Keratinocyte (primary cell): ENCODE measurements around the gene SLC4A2. TPM values are rescaled to one million over a fixed set of nuclear protein-coding genes. Genes with fewer than 3 reads are reported as not detected.

ENCODE experiments used
- DNase-seq: peaks from one replicate; pipeline ENCODE4 v3.0.0-alpha.2; 2011; ENCODE audit warnings: low read depth, missing footprints, low spot score
- FAIRE-seq: peaks from 2 replicates; lab custom pipeline; 2011; peaks lifted over from hg19 to GRCh38; lab: Jason Lieb, UNC
- H2AFZ ChIP-seq: 2 replicates; pipeline ENCODE4 v1.6.0; 2012; ENCODE audit warnings: low read length, control low read depth, inconsistent platforms; ENCODE audit not compliant: control insufficient read depth
- H3K27ac ChIP-seq: 2 replicates; pipeline ENCODE4 v1.5.1; 2011; ENCODE audit warnings: low read length; ENCODE audit not compliant: control insufficient read depth, insufficient read depth
- H3K27me3 ChIP-seq: 3 replicates; pipeline ENCODE4 v1.6.0; 2011; ENCODE audit warnings: low read length; ENCODE audit not compliant: control insufficient read depth, insufficient read depth; ENCODE audit errors: extremely low read depth
- H3K36me3 ChIP-seq, 2 experiments: 2 replicates in 1 of 2; 3 replicates in 1 of 2; pipeline ENCODE4 v1.5.1; 2011; ENCODE audit warnings: low read length in 2 of 2, mild to moderate bottlenecking in 1 of 2; ENCODE audit not compliant: control insufficient read depth in 2 of 2, insufficient read depth in 2 of 2; ENCODE audit errors: extremely low read depth in 1 of 2
- H3K4me1 ChIP-seq: 3 replicates; pipeline ENCODE4 v1.5.1; 2011; ENCODE audit warnings: low read length; ENCODE audit not compliant: control insufficient read depth, insufficient read depth; ENCODE audit errors: extremely low read depth
- H3K4me2 ChIP-seq: 3 replicates; pipeline ENCODE4 v1.6.0; 2011; ENCODE audit warnings: low read depth, low read length; ENCODE audit not compliant: control insufficient read depth, insufficient read depth; ENCODE audit errors: extremely low read depth
- H3K4me3 ChIP-seq, 3 experiments: fragments of 200-600 bp in 1 of 3; sonication (generic) in 1 of 3; 2 replicates in 2 of 3; 3 replicates in 1 of 3; pipeline ENCODE4 v1.5.1; 2011 to 2016; ENCODE audit warnings: low read length in 3 of 3, mild to moderate bottlenecking in 3 of 3, control low read depth in 2 of 3, inconsistent platforms in 1 of 3, low read depth in 1 of 3, mixed read lengths in 1 of 3, mixed run types in 1 of 3, moderate library complexity in 1 of 3; ENCODE audit not compliant: control insufficient read depth in 2 of 3, insufficient read depth in 2 of 3; ENCODE audit errors: extremely low read depth in 1 of 3
- H3K79me2 ChIP-seq: 2 replicates; pipeline ENCODE4 v1.6.0; 2012; ENCODE audit warnings: low read length; ENCODE audit not compliant: control insufficient read depth, insufficient read depth
- H3K9ac ChIP-seq: 3 replicates; pipeline ENCODE4 v1.6.0; 2011; ENCODE audit warnings: low read length; ENCODE audit not compliant: control insufficient read depth, insufficient read depth; ENCODE audit errors: extremely low read depth
- H3K9me1 ChIP-seq: 3 replicates; pipeline ENCODE4 v1.6.0; 2011; ENCODE audit warnings: low read length; ENCODE audit not compliant: control insufficient read depth, insufficient read depth; ENCODE audit errors: extremely low read depth
- H3K9me3 ChIP-seq: 2 replicates; pipeline ENCODE4 v1.5.1; 2012; ENCODE audit warnings: low read depth, low read length; ENCODE audit not compliant: control insufficient read depth
- H4K20me1 ChIP-seq: 3 replicates; pipeline ENCODE4 v1.6.0; 2011; ENCODE audit warnings: low read length; ENCODE audit not compliant: control insufficient read depth, insufficient read depth; ENCODE audit errors: extremely low read depth
- CTCF ChIP-seq, 3 experiments: IDR thresholded peaks in 1 of 3; conservative IDR thresholded peaks in 1 of 3; optimal IDR thresholded peaks in 1 of 3; 2 replicates in 2 of 3; 3 replicates in 1 of 3; pipeline versions ENCODE3 to v1.5.1; 2011; ENCODE audit warnings: low read length in 3 of 3, mild to moderate bottlenecking in 3 of 3, moderate library complexity in 2 of 3, control low read depth in 1 of 3, inconsistent platforms in 1 of 3; ENCODE audit not compliant: insufficient read depth in 2 of 3; ENCODE audit errors: extremely low read depth in 1 of 3
- EZH2 ChIP-seq: IDR thresholded peaks from one replicate; pipeline ENCODE4 v1.6.1; 2012; ENCODE audit warnings: inconsistent platforms, mild to moderate bottlenecking, low read length, moderate library complexity
- dilution Hi-C: fragments of 300-500 bp; cut with MboI; formaldehyde crosslinking; loops from one replicate; pipeline ENCODE4 v1.7.0; 2020; ENCODE audit warnings: low sequenced_read_pairs; ENCODE audit not compliant: extremely low pct_ligation_motif_present
- polyA plus RNA-seq, 5 experiments: library from polyadenylated mRNA; depleted of rRNA in 3 of 5; stranded (reverse) in 3 of 5; stranded (forward) in 1 of 5; unstranded in 1 of 5; fragments of >200 nt; gene quantifications; 1 replicate in 1 of 5; 2 replicates in 3 of 5; 3 replicates in 1 of 5; pipeline versions ENCODE4 v1.2.1 to v1.2.3, GENCODE V29; 2011 to 2012; ENCODE audit warnings: missing spikeins in 2 of 5, low read depth in 1 of 5, low replicate concordance in 1 of 5

Gene SLC4A2
- polyA plus RNA-seq, 1 donor (not counting 4 experiments of a cell fraction or from before 2014, with no cell fraction given) = 33.8 TPM

- peaks cover 52% of the 10 kb centered on the region for H3K79me2 ChIP-seq
- no peaks in the 10 kb centered on the region for H3K9me3 ChIP-seq
- peaks cover 2% of the 10 kb centered on the region for H4K20me1 ChIP-seq
- H3K4me3 ChIP-seq = no peak overlapping the region
- peaks cover 0 to 2% of the 10 kb centered on the region in 2 experiments for H3K36me3 ChIP-seq
- dilution Hi-C loops = no loop called here
- H2AFZ ChIP-seq = no peak overlapping the region
- TF ChIP-seq EZH2 = no peak
- TF ChIP-seq CTCF (optimal IDR thresholded peaks at IDR 0.05 in 1 of 3, IDR thresholded peaks at IDR 0.05 in 1 of 3, conservative IDR thresholded peaks at IDR 0.05 in 1 of 3; ENCODE audit: extremely low read depth in 1 of 3, insufficient read depth in 2 of 3, low read length in 3 of 3) = no peak
- no peak for DNase-seq
- H3K4me1 ChIP-seq = peaks cover 8% of the 10 kb centered on the region
- no peak overlapping the region for H3K4me2 ChIP-seq
- no peak overlapping the region for H3K27ac ChIP-seq
- FAIRE-seq = no peak
- no peaks in the 10 kb centered on the region for H3K9me1 ChIP-seq
- no peak overlapping the region for H3K9ac ChIP-seq
- H3K27me3 ChIP-seq = no peaks in the 10 kb centered on the region
Observed at GRCh38 chr7:151107882-151108281, 48.5 kb downstream of the SLC4A2 start.

GRCh38 chr7:151109094-151110048, 50.0 kb downstream of the SLC4A2 start:
- FAIRE-seq = no peak
- Histone ChIP-seq H3K9ac (no peak overlapping the region), H3K9me1 (no peaks in the 10 kb centered on the region), H2AFZ (no peak overlapping the region), H3K4me3 (no peak overlapping the region), H3K27me3 (no peaks in the 10 kb centered on the region), H3K36me3 (peaks cover 0 to 2% of the 10 kb centered on the region in 2 experiments), H4K20me1 (peaks cover 6% of the 10 kb centered on the region), H3K27ac (no peak overlapping the region), H3K9me3 (no peaks in the 10 kb centered on the region), H3K4me2 (no peak overlapping the region), H3K79me2 (peaks cover 45% of the 10 kb centered on the region), H3K4me1 (peaks cover 22% of the 10 kb centered on the region)
- DNase-seq = no peak
- dilution Hi-C loops = no loop called here
- TF ChIP-seq CTCF (optimal IDR thresholded peaks at IDR 0.05 in 1 of 3, IDR thresholded peaks at IDR 0.05 in 1 of 3, conservative IDR thresholded peaks at IDR 0.05 in 1 of 3; ENCODE audit: extremely low read depth in 1 of 3, insufficient read depth in 2 of 3, low read length in 3 of 3) (no peak), EZH2 (no peak)
